HepG2 (cell line): ENCODE measurements around the gene PDHX.
"Not testable (repeated sequence)": the region's sequence is repeated elsewhere in the genome, so short reads cannot be mapped to it uniquely, and the experiment has no call there.

Experiments
- CTCF ChIP-seq: sonication (generic); formaldehyde crosslinking; IDR thresholded peaks from 2 replicates; pipeline ENCODE4 v1.5.0; 2020; ENCODE audit warnings: mild to moderate bottlenecking, missing genetic modification reagents, moderate library complexity
- NBN ChIP-seq: fragments of 450-650 bp; conservative IDR thresholded peaks from 2 replicates; pipeline ENCODE4 v1.6.1; 2017
- POLR2A ChIP-seq, 2 experiments: IDR thresholded peaks; 2 replicates each; pipeline ENCODE4 v1.6.1; 2011; ENCODE audit warnings: low read depth in 2 of 2, low read length in 2 of 2, mild to moderate bottlenecking in 1 of 2, moderate library complexity in 1 of 2; ENCODE audit not compliant: insufficient read depth in 1 of 2
- ZNF766 ChIP-seq: sonication (generic); formaldehyde crosslinking; IDR thresholded peaks from 2 replicates; pipeline ENCODE4 v1.5.0; 2020; ENCODE audit warnings: missing genetic modification reagents, borderline replicate concordance
- ZNF776 ChIP-seq: sonication (generic); formaldehyde crosslinking; IDR thresholded peaks from 2 replicates; pipeline ENCODE4 v1.4.0; 2020; ENCODE audit warnings: mild to moderate bottlenecking, missing genetic modification reagents
- TF ChIP-seq, protein P1 (sequence below), 2 experiments: IDR thresholded peaks; 2 replicates each; pipeline ENCODE4 v1.6.1; 2011 to 2012; ENCODE audit warnings: low read length in 2 of 2, borderline replicate concordance in 1 of 2, low read depth in 1 of 2, mild to moderate bottlenecking in 1 of 2, moderate library complexity in 1 of 2

DNA sequence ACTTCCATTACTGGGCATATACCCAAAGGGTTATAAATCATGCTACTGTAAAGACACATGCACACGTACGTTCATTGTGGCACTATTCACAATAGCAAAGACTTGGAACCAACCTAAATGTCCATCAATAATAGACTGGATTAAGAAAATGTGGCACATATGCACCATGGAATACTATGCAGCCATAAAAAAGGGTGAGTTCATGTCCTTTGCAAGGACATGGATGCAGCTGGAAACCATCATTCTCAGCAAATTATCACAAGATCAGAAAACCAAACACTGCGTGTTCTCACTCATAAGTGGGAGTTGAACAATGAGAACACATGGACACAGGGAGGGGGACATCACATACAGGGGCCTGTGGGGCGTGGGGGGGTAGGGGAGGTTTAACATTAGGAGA, 111.6 kb downstream of the PDHX start:
- TF ChIP-seq, protein P1, sequence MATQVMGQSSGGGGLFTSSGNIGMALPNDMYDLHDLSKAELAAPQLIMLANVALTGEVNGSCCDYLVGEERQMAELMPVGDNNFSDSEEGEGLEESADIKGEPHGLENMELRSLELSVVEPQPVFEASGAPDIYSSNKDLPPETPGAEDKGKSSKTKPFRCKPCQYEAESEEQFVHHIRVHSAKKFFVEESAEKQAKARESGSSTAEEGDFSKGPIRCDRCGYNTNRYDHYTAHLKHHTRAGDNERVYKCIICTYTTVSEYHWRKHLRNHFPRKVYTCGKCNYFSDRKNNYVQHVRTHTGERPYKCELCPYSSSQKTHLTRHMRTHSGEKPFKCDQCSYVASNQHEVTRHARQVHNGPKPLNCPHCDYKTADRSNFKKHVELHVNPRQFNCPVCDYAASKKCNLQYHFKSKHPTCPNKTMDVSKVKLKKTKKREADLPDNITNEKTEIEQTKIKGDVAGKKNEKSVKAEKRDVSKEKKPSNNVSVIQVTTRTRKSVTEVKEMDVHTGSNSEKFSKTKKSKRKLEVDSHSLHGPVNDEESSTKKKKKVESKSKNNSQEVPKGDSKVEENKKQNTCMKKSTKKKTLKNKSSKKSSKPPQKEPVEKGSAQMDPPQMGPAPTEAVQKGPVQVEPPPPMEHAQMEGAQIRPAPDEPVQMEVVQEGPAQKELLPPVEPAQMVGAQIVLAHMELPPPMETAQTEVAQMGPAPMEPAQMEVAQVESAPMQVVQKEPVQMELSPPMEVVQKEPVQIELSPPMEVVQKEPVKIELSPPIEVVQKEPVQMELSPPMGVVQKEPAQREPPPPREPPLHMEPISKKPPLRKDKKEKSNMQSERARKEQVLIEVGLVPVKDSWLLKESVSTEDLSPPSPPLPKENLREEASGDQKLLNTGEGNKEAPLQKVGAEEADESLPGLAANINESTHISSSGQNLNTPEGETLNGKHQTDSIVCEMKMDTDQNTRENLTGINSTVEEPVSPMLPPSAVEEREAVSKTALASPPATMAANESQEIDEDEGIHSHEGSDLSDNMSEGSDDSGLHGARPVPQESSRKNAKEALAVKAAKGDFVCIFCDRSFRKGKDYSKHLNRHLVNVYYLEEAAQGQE (IDR thresholded peaks at IDR 0.05; ENCODE audit: borderline replicate concordance in 1 of 2, low read depth in 1 of 2, low read length in 2 of 2): not testable (repeated sequence)
- not testable (repeated sequence) for TF ChIP-seq ZNF766 (CRISPR knock-in tag); ZNF776 (CRISPR knock-in tag); NBN; CTCF (CRISPR knock-in tag); POLR2A (IDR thresholded peaks at IDR 0.05; ENCODE audit: insufficient read depth in 1 of 2, low read depth in 2 of 2, low read length in 2 of 2)
